GM13976 (cell line): Measurements from ENCODE around the gene IL9.

ENCODE experiments used
- DNase-seq: peaks from one replicate; pipeline ENCODE4 v3.0.0; 2012; ENCODE audit warnings: low spot score
- in situ Hi-C: fragments of 300-500 bp; cut with MboI; formaldehyde crosslinking; loops from one replicate; pipeline ENCODE4 v1.12.0; 2022; ENCODE audit warnings: low sequenced_read_pairs, mixed read lengths, inconsistent platforms; ENCODE audit not compliant: unreplicated experiment
- TF ChIP-seq, protein P1 (sequence below): IDR thresholded peaks from 2 replicates; pipeline ENCODE4 v1.5.1; 2012; ENCODE audit warnings: borderline replicate concordance, mild to moderate bottlenecking; ENCODE audit not compliant: insufficient read depth; ENCODE audit errors: extremely low read depth, missing control alignments, control extremely low read depth

IL9 gene

DNA sequence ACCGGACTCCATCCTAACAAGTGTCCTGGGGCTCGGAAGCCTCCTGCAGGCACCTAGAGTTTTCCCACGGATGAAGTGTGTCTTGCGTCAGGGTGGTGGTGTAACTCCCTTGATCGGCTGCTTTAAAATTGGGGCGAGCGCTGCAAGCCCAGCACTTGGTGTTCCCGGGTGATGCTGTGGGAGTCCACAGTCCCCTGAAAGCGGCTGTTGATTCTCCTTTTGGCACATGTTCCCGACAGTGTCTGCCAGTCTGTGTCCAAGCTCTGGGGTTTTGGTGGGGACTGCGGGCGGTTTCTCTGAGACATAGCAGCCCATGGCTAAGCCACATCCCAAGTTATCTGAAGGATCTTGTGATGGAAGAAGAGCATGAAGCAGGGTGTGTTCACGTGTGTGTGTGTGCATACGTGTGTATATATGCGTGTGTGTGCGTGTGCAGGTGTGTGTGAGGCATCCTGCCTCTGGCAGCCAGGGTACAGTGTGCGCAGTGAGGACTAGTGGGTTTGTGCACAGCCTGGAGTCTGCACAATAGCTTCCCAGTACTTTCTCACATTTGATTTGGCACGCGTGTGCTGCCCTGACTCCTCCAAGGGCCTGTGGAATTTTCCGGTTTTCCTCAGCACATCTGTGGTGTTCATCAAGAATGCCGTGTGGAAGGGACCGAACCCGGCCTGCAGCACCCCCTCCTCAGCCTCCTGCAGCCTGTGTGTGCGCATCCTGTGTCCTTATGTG, 44.3 kb downstream of the IL9 start:
- TF ChIP-seq, protein P1, sequence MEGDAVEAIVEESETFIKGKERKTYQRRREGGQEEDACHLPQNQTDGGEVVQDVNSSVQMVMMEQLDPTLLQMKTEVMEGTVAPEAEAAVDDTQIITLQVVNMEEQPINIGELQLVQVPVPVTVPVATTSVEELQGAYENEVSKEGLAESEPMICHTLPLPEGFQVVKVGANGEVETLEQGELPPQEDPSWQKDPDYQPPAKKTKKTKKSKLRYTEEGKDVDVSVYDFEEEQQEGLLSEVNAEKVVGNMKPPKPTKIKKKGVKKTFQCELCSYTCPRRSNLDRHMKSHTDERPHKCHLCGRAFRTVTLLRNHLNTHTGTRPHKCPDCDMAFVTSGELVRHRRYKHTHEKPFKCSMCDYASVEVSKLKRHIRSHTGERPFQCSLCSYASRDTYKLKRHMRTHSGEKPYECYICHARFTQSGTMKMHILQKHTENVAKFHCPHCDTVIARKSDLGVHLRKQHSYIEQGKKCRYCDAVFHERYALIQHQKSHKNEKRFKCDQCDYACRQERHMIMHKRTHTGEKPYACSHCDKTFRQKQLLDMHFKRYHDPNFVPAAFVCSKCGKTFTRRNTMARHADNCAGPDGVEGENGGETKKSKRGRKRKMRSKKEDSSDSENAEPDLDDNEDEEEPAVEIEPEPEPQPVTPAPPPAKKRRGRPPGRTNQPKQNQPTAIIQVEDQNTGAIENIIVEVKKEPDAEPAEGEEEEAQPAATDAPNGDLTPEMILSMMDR: no peak
- DNase-seq: no peak
- in situ Hi-C loops: no loop called here

DNA sequence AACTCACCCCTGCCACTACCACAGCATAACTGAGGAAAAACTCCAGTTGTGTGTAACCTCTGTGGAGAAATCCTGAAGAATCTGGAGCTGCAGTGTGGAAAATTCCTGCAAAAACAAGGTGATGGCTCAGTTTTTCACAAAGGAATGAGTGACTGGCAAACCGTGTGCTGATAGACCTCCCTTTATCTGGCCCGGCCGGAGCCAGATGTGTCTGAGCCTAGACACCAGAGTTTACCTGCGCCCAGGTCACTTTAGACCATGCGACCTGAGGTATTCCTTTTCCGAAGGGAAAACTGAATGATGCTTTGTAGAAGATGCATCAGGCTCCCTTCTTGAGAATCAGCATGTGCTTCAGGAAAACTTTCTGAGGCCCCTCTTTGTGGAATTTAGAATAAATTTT, 45.0 kb downstream of the IL9 start:
- TF ChIP-seq, protein P1: no peak
- no peak for DNase-seq
- in situ Hi-C loops: no loop called here

DNA sequence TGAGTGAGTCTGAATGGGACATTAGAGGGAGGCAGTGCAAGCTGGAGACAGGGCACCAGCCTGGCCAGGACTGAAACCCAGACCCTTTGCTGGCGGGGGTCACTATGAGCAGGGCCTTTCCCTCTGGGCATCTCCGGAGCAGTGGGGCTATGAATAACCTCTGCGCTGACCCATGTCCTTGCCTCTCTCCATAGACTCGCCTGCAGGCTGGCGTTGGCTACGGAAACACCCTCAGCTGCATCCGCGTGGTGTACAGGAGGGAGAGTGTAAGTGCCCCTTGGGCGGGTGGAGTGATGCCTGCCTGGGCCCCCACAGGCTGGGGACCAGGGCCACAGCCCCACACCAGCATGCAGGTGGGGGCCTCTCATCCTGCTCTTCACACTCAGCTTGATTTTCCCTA, 45.4 kb downstream of the IL9 start:
- TF ChIP-seq, protein P1: no peak
- in situ Hi-C loops: no loop called here
- DNase-seq: no peak

DNA sequence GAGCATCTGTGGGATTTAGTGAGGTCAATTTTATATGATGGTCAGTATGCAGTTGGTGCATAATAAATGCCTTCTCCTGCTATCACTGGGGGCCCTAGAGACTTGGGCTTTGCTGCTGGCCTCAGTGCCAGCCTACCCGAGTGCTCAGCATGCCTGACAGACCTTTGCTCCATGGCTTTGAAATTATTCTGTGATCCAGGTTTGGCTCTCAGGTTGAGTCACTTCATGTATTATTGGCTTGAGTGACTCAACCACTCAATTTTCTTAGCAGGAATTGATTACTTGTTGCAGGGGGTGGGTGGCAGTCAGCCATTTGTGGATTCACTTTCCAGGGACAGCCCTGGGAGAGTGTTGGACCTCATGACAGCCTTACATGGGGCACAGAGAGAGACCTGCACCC, 47.7 kb downstream of the IL9 start:
- no peak for DNase-seq
- in situ Hi-C loops: loop anchor here (25.0 kb wide), 1 partner anchor 386 kb away; the partner anchor contains the start of gene TIFAB
- TF ChIP-seq, protein P1: no peak

DNA sequence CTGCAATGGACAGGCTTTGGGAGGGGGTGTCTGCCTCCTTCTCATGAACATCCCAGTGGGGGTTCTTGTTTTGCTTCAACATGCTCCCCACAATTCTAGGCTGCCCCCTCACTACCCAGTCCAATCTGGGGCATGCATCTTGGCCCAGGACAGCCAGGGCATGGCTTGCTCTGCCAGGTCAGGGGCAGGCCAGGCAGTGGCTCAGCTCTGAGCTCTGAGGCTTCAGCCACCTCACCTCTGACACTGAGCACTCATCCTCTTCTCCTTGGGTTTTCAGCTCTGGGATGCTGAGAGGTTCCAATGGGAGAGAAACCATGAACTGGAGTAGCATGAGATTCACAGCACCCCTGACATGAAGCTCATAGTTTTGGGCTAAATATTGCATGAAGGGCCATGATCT, 49.3 kb downstream of the IL9 start:
- in situ Hi-C loops: loop anchor here (25.0 kb wide), 1 partner anchor 384 kb away; the partner anchor contains the start of gene TIFAB

DNA sequence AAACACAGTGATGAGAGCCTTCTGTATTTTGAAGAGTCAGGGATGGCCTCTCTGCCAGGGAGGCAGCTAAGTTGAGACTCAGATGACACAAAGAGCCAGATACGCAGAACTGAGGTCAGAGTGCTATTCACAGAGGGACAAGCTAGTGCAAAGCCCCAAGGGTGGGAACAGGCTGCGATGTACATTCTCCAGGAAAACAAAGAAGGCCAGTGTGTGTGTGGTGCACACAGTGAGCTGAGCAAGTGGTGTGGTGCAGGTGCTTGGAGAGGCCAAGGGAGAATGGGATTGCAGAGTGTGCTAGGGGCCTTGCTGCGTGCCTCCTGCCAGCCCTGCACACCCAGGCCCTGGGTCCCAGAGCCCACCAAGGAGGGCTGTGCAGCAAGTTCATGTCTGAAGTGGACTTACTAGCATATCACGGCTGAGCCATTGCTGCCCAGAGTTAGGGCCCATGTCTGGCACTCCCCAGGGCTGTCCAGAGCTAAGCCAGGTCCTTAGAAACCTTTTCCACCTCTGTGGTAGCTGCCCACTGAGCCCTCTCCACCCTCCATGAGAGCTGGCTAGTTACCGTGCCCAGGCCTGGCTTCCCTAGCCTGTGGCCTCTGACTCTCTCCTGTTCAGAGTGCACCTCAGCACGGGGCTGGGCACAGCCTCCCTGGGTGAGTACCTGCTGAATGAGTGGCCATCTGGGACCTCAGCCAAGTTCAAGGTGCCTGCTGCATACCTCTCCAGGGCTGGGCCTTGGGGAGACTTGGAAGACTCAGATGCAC, 51.9 kb downstream of the IL9 start:
- TF ChIP-seq, protein P1: no peak
- in situ Hi-C loops: loop anchor here (25.0 kb wide), 1 partner anchor 381 kb away; the partner anchor contains the start of gene TIFAB
- no peak for DNase-seq

More for the DNA sequence above, 49.3 kb downstream of the IL9 start:
- TF ChIP-seq, protein P1: no peak
- DNase-seq: no peak
